PC-9 (cell line): ENCODE results near the gene LIN28B.

Source experiments
- EZH2 ChIP-seq: fragments of 200-600 bp; sonication (generic); IDR thresholded peaks from 2 replicates; pipeline ENCODE4 v1.8.0; 2017; ENCODE audit warnings: antibody characterized with exemption, low read depth
- TF ChIP-seq, protein P1 (sequence below): fragments of 200-600 bp; sonication (generic); conservative IDR thresholded peaks from 2 replicates; pipeline ENCODE4 v1.6.1; 2017; ENCODE audit warnings: mixed run types, antibody characterized with exemption, mild to moderate bottlenecking, moderate library complexity

DNA sequence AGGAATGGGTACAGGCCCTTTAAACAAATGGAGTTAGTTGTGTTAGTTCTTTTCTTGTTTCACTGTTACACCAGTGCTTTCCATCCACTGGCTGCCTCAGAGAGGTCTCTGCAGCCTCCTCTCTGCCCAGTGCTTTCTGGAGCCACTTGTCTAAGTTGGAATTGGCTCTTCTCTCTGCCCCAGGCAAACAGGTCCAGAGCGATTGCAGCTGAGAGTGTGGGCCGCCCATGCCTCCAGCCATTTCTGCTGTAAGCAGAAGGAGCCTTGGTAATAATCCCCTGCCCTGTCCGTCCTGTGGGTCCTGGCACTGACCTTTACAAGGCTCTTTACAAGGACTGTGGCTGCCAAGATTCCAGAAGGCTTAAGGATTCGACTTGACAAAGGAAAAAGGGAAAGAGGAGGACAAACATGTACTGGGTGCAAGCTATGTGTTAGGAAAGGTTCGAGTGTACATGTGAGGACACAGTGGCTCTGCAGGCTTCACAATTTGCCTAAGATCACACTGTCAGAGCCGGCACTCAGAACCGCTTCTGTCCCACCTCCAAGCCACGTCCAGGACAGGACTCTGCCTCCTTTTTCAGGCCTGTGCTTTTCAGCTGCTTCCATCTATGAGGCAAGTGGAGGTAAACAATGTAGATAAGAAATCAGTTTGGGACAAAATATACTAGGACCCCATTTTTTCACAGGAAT is 134.4 kb downstream of the LIN28B start:
- TF ChIP-seq, protein P1, sequence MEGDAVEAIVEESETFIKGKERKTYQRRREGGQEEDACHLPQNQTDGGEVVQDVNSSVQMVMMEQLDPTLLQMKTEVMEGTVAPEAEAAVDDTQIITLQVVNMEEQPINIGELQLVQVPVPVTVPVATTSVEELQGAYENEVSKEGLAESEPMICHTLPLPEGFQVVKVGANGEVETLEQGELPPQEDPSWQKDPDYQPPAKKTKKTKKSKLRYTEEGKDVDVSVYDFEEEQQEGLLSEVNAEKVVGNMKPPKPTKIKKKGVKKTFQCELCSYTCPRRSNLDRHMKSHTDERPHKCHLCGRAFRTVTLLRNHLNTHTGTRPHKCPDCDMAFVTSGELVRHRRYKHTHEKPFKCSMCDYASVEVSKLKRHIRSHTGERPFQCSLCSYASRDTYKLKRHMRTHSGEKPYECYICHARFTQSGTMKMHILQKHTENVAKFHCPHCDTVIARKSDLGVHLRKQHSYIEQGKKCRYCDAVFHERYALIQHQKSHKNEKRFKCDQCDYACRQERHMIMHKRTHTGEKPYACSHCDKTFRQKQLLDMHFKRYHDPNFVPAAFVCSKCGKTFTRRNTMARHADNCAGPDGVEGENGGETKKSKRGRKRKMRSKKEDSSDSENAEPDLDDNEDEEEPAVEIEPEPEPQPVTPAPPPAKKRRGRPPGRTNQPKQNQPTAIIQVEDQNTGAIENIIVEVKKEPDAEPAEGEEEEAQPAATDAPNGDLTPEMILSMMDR = no peak
- TF ChIP-seq EZH2 = no peak
